Activated T-helper 2 cell treated with anti-CD3 and anti-CD28 coated beads, Interferon-gamma antibody, Interleukin-2, Interleukin-4, amounts not matched to agents 10 μg/mL and 5 μg/mL and 100 μg/mL, durations not matched to agents 14 hours and 24 hours and 36 hours (primary cell): ENCODE measurements around the gene PCDHB5. TPM values are rescaled to one million over a fixed set of nuclear protein-coding genes. Genes with fewer than 3 reads are reported as not detected.
"Not testable (repeated sequence)": the region's sequence is repeated elsewhere in the genome, so short reads cannot be mapped to it uniquely, and the experiment has no call there.

Experiments
- DNase-seq: peaks from one replicate; pipeline ENCODE4 v3.0.0; 2021; ENCODE audit warnings: low spot score
- H3K27ac Mint-ChIP-seq: one replicate; pipeline ENCODE4 v1.8.0; 2021; ENCODE audit warnings: mixed read lengths
- H3K27me3 Mint-ChIP-seq: one replicate; pipeline ENCODE4 v1.8.0; 2021; ENCODE audit warnings: low read depth, mixed read lengths
- H3K36me3 Mint-ChIP-seq: one replicate; pipeline ENCODE4 v1.8.0; 2021; ENCODE audit warnings: low read depth, mixed read lengths
- H3K4me1 Mint-ChIP-seq: one replicate; pipeline ENCODE4 v1.8.0; 2021; ENCODE audit warnings: low read depth, mixed read lengths
- H3K4me3 Mint-ChIP-seq: one replicate; pipeline ENCODE4 v1.8.0; 2021; ENCODE audit warnings: low read depth, mild to moderate bottlenecking, moderate library complexity, mixed read lengths
- H3K9me3 Mint-ChIP-seq: one replicate; pipeline ENCODE4 v1.8.0; 2021; ENCODE audit warnings: mixed read lengths
- intact Hi-C: fragments of 100-400 bp; cut with micrococcal nuclease; formaldehyde crosslinking; loops from one replicate; pipeline ENCODE4 v1.15.1; 2023
- total RNA-seq: library from RNA; stranded (reverse); gene quantifications from 2 replicates; pipeline ENCODE4 v1.2.3, GENCODE V29; 2022

PCDHB5 gene
- not detected in 2 replicates for total RNA-seq

DNA sequence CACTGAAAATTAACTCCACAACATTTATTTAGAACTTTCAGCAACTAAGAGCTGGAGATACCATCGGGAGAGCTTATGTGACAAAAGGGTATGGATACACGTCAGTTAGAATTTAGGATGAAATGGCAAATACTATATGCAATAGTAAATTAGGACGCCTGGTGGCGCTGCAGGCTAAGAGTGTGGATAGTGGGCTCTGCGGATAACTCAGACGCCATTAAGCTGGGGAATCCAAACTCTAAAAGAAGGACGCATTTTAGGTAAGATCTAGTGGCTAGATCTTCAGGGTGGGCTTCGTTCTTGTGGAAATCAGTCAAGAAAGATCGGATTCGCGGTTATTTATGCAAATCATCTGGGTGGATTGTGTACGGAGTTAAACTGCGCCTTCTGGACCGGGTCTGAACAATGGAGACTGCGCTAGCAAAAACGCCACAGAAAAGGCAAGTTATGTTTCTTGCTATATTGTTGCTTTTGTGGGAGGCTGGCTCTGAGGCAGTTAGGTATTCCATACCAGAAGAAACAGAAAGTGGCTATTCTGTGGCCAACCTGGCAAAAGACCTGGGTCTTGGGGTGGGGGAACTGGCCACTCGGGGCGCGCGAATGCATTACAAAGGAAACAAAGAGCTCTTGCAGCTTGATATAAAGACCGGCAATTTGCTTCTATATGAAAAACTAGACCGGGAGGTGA is at the start of gene PCDHB5:
PCDHB5 (plus strand) TSS at position 177 of the 688 bp plus-strand sequence; CDS start at position 406, 229 bp downstream.
- H3K4me1 Mint-ChIP-seq = no peaks in the 10 kb centered on the region
- DNase-seq = no peak
- no peaks in the 10 kb centered on the region for H3K27me3 Mint-ChIP-seq
- H3K4me3 Mint-ChIP-seq = peak within 1 kb of the TSS; percentile 30
- H3K27ac Mint-ChIP-seq = no peak within 1 kb of the TSS
- intact Hi-C loops = no loop called here
- H3K36me3 Mint-ChIP-seq = no peaks in the 10 kb centered on the region
- peaks cover 56% of the 10 kb centered on the region for H3K9me3 Mint-ChIP-seq

DNA sequence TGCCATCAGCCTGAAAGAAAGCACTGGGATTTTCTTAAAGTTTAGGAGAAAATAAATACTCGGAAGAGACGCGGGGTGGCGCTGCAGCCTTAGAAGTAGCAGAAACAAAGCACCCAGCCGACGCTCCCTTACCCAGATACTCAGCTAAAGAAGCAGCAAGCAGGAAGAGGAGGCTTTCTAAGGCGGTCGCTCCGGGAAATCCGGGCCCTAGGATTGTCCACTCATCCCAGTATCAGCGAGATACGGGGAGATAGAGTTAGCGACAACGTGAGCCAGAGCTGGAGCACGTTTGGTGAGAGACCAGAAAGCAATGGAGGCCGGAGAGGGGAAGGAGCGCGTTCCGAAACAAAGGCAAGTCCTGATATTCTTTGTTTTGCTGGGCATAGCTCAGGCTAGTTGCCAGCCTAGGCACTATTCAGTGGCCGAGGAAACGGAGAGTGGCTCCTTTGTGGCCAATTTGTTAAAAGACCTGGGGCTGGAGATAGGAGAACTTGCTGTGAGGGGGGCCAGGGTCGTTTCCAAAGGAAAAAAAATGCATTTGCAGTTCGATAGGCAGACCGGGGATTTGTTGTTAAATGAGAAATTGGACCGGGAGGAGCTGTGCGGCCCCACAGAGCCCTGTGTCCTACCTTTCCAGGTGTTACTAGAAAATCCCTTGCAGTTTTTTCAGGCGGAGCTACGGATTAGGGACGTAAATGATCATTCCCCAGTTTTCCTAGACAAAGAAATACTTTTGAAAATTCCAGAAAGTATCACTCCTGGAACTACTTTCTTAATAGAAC is 40.3 kb upstream of the PCDHB5 start, which contains the start of gene PCDHB2:
PCDHB2 (plus strand) TSS at position 135 of the 782 bp plus-strand sequence; CDS start at position 311, 176 bp downstream.
- Mint-ChIP-seq H3K4me1 (no peaks in the 10 kb centered on the region), H3K36me3 (no peaks in the 10 kb centered on the region), H3K4me3 (peak within 1 kb of the TSS; percentile 57), H3K27ac (no peak within 1 kb of the TSS), H3K27me3 (peaks cover 4% of the 10 kb centered on the region), H3K9me3 (peaks cover 32% of the 10 kb centered on the region)
- DNase-seq = no peak
- intact Hi-C loops = no loop called here

- Mint-ChIP-seq H3K4me3 (no peak overlapping the region), H3K4me1 (peaks cover 1% of the 10 kb centered on the region), H3K27ac (no peak overlapping the region), H3K9me3 (peaks cover 38% of the 10 kb centered on the region), H3K36me3 (no peaks in the 10 kb centered on the region), H3K27me3 (peaks cover 4% of the 10 kb centered on the region)
- no peak for DNase-seq
- intact Hi-C loops = no loop called here
Observed at GRCh38 chr5:141095263-141095641, 39.8 kb upstream of the PCDHB5 start.

DNA sequence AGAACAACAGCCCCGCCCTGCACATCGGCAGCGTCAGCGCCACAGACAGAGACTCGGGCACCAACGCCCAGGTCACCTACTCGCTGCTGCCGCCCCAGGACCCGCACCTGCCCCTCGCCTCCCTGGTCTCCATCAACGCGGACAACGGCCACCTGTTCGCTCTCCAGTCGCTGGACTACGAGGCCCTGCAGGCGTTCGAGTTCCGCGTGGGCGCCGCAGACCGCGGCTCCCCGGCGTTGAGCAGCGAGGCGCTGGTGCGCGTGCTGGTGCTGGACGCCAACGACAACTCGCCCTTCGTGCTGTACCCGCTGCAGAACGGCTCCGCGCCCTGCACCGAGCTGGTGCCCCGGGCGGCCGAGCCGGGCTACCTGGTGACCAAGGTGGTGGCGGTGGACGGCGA is 38.8 kb upstream of the PCDHB5 start:
- peaks cover 46% of the 10 kb centered on the region for H3K9me3 Mint-ChIP-seq
- H3K36me3 Mint-ChIP-seq, intact Hi-C loops, H3K27ac Mint-ChIP-seq, H3K4me1 Mint-ChIP-seq, H3K4me3 Mint-ChIP-seq, H3K27me3 Mint-ChIP-seq, DNase-seq: not testable (repeated sequence)

DNA sequence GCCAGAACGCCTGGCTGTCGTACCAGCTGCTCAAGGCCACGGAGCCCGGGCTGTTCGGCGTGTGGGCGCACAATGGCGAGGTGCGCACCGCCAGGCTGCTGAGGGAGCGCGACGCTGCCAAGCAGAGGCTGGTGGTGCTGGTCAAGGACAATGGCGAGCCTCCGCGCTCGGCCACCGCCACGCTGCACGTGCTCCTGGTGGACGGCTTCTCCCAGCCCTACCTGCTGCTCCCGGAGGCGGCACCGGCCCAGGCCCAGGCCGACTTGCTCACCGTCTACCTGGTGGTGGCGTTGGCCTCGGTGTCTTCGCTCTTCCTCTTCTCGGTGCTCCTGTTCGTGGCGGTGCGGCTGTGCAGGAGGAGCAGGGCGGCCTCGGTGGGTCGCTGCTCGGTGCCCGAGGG is 38.4 kb upstream of the PCDHB5 start:
- H3K9me3 Mint-ChIP-seq = peaks cover 46% of the 10 kb centered on the region
- H3K36me3 Mint-ChIP-seq, H3K27ac Mint-ChIP-seq, H3K4me1 Mint-ChIP-seq, DNase-seq, intact Hi-C loops, H3K4me3 Mint-ChIP-seq, H3K27me3 Mint-ChIP-seq: not testable (repeated sequence)

- H3K27ac Mint-ChIP-seq = no peak within 1 kb of the TSS
- H3K27me3 Mint-ChIP-seq = no peaks in the 10 kb centered on the region
- peaks cover 3% of the 10 kb centered on the region for H3K4me1 Mint-ChIP-seq
- H3K9me3 Mint-ChIP-seq = peaks cover 31% of the 10 kb centered on the region
- intact Hi-C loops = no loop called here
- no peak within 1 kb of the TSS for H3K4me3 Mint-ChIP-seq
- no peak for DNase-seq
- H3K36me3 Mint-ChIP-seq = no peaks in the 10 kb centered on the region
Observed at GRCh38 chr5:141100243-141100805, 34.7 kb upstream of the PCDHB5 start, which contains the start of gene PCDHB3. Gene PCDHB3 (plus strand): TSS chr5:141100473. CDS start chr5:141100650, 177 bp downstream.

- no peaks in the 10 kb centered on the region for H3K27me3 Mint-ChIP-seq
Observed at GRCh38 chr5:141101059-141101458, 33.9 kb upstream of the PCDHB5 start.

DNA sequence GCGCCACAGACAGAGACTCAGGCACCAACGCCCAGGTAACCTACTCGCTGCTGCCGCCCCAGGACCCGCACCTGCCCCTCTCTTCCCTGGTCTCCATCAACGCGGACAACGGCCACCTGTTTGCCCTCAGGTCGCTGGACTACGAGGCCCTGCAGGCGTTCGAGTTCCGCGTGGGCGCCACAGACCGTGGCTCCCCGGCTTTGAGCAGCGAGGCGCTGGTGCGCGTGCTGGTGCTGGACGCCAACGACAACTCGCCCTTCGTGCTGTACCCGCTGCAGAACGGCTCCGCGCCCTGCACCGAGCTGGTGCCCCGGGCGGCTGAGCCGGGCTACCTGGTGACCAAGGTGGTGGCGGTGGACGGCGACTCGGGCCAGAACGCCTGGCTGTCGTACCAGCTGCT is 32.9 kb upstream of the PCDHB5 start:
- intact Hi-C loops, H3K4me1 Mint-ChIP-seq, DNase-seq, H3K27me3 Mint-ChIP-seq, H3K4me3 Mint-ChIP-seq, H3K36me3 Mint-ChIP-seq, H3K27ac Mint-ChIP-seq: not testable (repeated sequence)
- peaks cover 29% of the 10 kb centered on the region for H3K9me3 Mint-ChIP-seq

More at GRCh38 chr5:141101059-141101458, 33.9 kb upstream of the PCDHB5 start:
- H3K4me3 Mint-ChIP-seq = no peak overlapping the region
- intact Hi-C loops = no loop called here
- H3K4me1 Mint-ChIP-seq = peaks cover 3% of the 10 kb centered on the region
- H3K9me3 Mint-ChIP-seq = peaks cover 27% of the 10 kb centered on the region
- H3K36me3 Mint-ChIP-seq = no peaks in the 10 kb centered on the region
- H3K27ac Mint-ChIP-seq = no peak overlapping the region
- no peak for DNase-seq

DNA sequence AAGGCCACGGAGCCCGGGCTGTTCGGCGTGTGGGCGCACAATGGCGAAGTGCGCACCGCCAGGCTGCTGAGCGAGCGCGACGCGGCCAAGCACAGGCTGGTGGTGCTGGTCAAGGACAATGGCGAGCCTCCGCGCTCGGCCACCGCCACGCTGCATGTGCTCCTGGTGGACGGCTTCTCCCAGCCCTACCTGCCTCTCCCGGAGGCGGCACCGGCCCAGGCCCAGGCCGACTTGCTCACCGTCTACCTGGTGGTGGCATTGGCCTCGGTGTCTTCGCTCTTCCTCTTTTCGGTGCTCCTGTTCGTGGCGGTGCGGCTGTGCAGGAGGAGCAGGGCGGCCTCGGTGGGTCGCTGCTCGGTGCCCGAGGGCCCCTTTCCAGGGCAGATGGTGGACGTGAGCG is 32.5 kb upstream of the PCDHB5 start:
- H3K27me3 Mint-ChIP-seq, H3K4me3 Mint-ChIP-seq, intact Hi-C loops, DNase-seq, H3K4me1 Mint-ChIP-seq, H3K27ac Mint-ChIP-seq, H3K36me3 Mint-ChIP-seq: not testable (repeated sequence)
- H3K9me3 Mint-ChIP-seq = peaks cover 33% of the 10 kb centered on the region

- peaks cover 25% of the 10 kb centered on the region for H3K9me3 Mint-ChIP-seq
- no peaks in the 10 kb centered on the region for H3K36me3 Mint-ChIP-seq
- no peaks in the 10 kb centered on the region for H3K27me3 Mint-ChIP-seq
- H3K4me3 Mint-ChIP-seq = no peak overlapping the region
- intact Hi-C loops = no loop called here
- no peak overlapping the region for H3K27ac Mint-ChIP-seq
- DNase-seq = no peak
- peaks cover under 1% of the 10 kb centered on the region for H3K4me1 Mint-ChIP-seq
Observed at GRCh38 chr5:141105350-141105749, 29.7 kb upstream of the PCDHB5 start.

- H3K27me3 Mint-ChIP-seq = no peaks in the 10 kb centered on the region
- intact Hi-C loops = no loop called here
- H3K36me3 Mint-ChIP-seq = no peaks in the 10 kb centered on the region
- no peak overlapping the region for H3K27ac Mint-ChIP-seq
- peaks cover 41% of the 10 kb centered on the region for H3K9me3 Mint-ChIP-seq
- DNase-seq = no peak
- H3K4me3 Mint-ChIP-seq = no peak overlapping the region
- no peaks in the 10 kb centered on the region for H3K4me1 Mint-ChIP-seq
Observed at GRCh38 chr5:141119250-141119649, 15.8 kb upstream of the PCDHB5 start.

DNA sequence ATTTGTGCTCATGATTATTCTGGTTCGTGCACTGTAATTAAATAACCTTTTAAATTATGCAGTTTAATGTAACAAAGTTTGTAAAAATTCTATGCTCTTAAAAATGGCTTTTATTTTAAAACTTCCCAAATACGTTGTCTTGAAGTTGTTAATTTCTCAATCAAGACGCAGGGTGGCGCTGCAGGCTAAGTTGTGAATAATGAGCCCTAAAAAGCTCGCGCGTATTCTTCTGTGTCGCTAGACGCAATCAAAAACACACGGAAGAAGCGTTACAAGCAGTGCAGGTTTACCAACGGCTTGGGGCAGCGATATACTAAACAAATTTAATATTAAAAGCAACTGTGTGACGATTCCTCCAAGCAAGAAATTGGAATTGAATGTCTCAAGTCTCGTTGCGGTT is 13.4 kb upstream of the PCDHB5 start, which contains the start of gene PCDHB4:
PCDHB4 (plus strand) TSS at position 256 of the 400 bp plus-strand sequence. CDS start 181 bp downstream, outside the sequence.
- Mint-ChIP-seq H3K4me3 (no peak within 1 kb of the TSS), H3K27me3 (no peaks in the 10 kb centered on the region), H3K36me3 (no peaks in the 10 kb centered on the region), H3K9me3 (peaks cover 23% of the 10 kb centered on the region), H3K4me1 (no peaks in the 10 kb centered on the region), H3K27ac (no peak within 1 kb of the TSS)
- intact Hi-C loops = no loop called here
- no peak for DNase-seq

DNA sequence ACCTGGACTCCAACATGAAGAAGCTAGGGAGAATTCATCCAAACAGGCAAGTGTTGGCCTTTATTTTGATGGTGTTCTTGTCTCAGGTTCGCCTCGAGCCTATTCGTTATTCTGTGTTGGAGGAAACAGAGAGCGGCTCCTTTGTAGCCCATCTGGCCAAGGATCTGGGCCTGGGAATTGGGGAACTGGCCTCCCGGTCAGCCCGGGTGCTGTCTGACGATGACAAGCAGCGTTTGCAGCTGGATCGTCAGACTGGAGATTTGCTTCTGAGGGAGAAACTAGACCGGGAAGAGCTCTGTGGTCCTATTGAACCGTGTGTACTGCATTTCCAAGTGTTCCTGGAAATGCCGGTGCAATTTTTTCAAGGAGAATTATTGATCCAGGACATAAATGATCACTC is 13.0 kb upstream of the PCDHB5 start:
- DNase-seq = no peak
- no peak overlapping the region for H3K4me3 Mint-ChIP-seq
- no peaks in the 10 kb centered on the region for H3K4me1 Mint-ChIP-seq

More for the DNA sequence above, 13.0 kb upstream of the PCDHB5 start:
- no peak overlapping the region for H3K27ac Mint-ChIP-seq
- intact Hi-C loops = no loop called here
- peaks cover 19% of the 10 kb centered on the region for H3K9me3 Mint-ChIP-seq
- H3K36me3 Mint-ChIP-seq = no peaks in the 10 kb centered on the region
- H3K27me3 Mint-ChIP-seq = no peaks in the 10 kb centered on the region
